ENCODE results near the gene IGFBP2. TPM values are rescaled to one million over a fixed set of nuclear protein-coding genes. Genes with fewer than 3 reads are reported as not detected.

Gene IGFBP2
- total and polyA plus RNA-seq, 2 of the 8 experiments (the other 6 are each of a cell fraction or from before 2014, with no cell fraction given): 326 to 782 TPM

DNA sequence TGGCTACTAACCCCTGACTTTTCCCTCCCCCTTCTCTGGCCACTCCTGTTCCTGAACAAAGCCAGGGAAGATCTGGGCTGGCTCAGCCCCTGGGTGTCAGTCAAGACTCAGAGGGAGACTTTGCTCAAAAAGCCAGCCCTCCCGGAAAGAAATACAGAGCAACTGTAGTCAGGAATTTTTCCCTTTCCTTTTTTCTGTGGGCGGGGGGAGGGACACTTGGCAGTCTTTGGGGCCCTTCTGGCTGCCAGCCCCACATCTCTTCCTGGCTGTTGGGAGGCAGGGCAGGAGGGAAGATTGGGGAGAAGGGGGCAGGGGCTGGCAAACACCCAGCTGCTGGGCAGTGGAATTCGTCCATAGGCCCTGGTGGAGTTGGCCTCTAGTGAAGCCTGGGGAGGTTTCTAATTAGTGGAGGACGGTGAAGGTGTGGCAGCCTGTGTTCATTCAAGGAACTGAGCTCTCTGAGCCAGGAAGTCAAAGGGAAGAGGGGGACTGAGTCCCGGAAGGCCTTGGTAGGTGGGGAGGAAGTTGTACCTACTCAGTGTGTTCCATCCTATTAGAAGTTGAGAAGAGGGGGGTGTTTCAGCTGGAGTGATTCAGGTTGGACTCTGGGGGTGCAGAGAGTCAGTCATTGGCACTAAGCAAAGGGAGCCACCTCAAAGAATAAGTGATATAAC is 10.9 kb downstream of the IGFBP2 start:
- no peak overlapping the region for H3K56ac ChIP-seq (replicated peaks; ENCODE audit: insufficient read length, low read depth, low read length)
- H2BK120ac ChIP-seq (replicated peaks; ENCODE audit: low read depth, low read length): no peak overlapping the region
- H3K4me2 ChIP-seq (ENCODE audit: insufficient read depth in 1 of 2, low read depth in 2 of 2, low read length in 2 of 2): no peak overlapping the region; a peak in 1 of 4 replicates
- H3K79me1 ChIP-seq (ENCODE audit: low read depth, low read length): peaks cover 10% of the 10 kb centered on the region
- WGBS, 2 experiments (ENCODE audit: extremely low coverage in 1 of 2, insufficient coverage in 1 of 2, insufficient read length in 1 of 2, insufficient replicate concordance in 2 of 2, low coverage in 1 of 2, low lambda C conversion rate in 2 of 2, missing lambda C conversion rate in 1 of 2): 80% methylated on average over 4 of the region's 5 CpGs; no CpG with 5 or more reads in 1 of the 2 experiments
- H3K4me1 ChIP-seq (replicated peaks in 1 of 4; ENCODE audit: control insufficient read depth in 3 of 4, insufficient read depth in 4 of 4, low read length in 3 of 4): peaks cover 1 to 9% (median 4%) of the 10 kb centered on the region in 4 experiments; a peak in 6 of 7 replicates
- H4K8ac ChIP-seq (ENCODE audit: extremely low read depth, insufficient read depth, low read length): no peak overlapping the region
- no peaks in the 10 kb centered on the region for H3K27me3 ChIP-seq (replicated peaks in 1 of 4; ENCODE audit: control insufficient read depth in 3 of 4, extremely low read depth in 1 of 4, insufficient read depth in 3 of 4, low read length in 3 of 4)
- no peak overlapping the region for H3K4ac ChIP-seq (replicated peaks; ENCODE audit: insufficient read length, low read depth, low read length)
- H3K79me2 ChIP-seq (ENCODE audit: control insufficient read depth in 1 of 2, insufficient read depth in 2 of 2, low read length in 2 of 2): peaks cover 38 to 85% of the 10 kb centered on the region in 2 experiments
- no peak overlapping the region for H3K4me3 ChIP-seq (ENCODE audit: extremely low read depth in 1 of 4, insufficient read depth in 2 of 4, low read depth in 3 of 4, low read length in 4 of 4)
- no peak overlapping the region for H3K18ac ChIP-seq (ENCODE audit: extremely low read depth, low read length)
- H2AK5ac ChIP-seq (ENCODE audit: low read depth, low read length): no peak overlapping the region; the same call in 1 of the 2 replicates
- no peak overlapping the region; a peak in 1 of 7 replicates for H3K9ac ChIP-seq (replicated peaks in 1 of 4; ENCODE audit: extremely low read depth in 1 of 4, low read depth in 3 of 4, low read length in 3 of 4)
- no peaks in the 10 kb centered on the region for H3K23me2 ChIP-seq (ENCODE audit: low read depth, low read length)
- H2BK15ac ChIP-seq (ENCODE audit: low read length): no peak overlapping the region
- H3K14ac ChIP-seq (ENCODE audit: insufficient read length): no peak overlapping the region
- CTCF ChIA-PET (ENCODE audit: partially characterized antibody): interaction anchor here (0.6 to 20.6 kb wide), 7 partner anchors 19 to 128 kb away, joined by 3 to 251 read pairs (median 3); no protein-coding TSS in a partner anchor
- no peak overlapping the region for H2AFZ ChIP-seq (ENCODE audit: low read length)
- no peak for DNase-seq (ENCODE audit: low read depth in 1 of 2, low spot score in 2 of 2)
- H4K91ac ChIP-seq (replicated peaks; ENCODE audit: insufficient read length, low read length): no peak overlapping the region
- POLR2A ChIA-PET (ENCODE audit: partially characterized antibody): interaction anchor here (1.4 to 1.9 kb wide), 5 partner anchors 10 to 146 kb away, joined by 4 to 7 read pairs (median 4); partner anchors contain the start of genes IGFBP2 and RPL37A
- H2BK12ac ChIP-seq (ENCODE audit: low read depth, low read length): no peak overlapping the region
- no peak for FAIRE-seq
- no peak overlapping the region for H2BK20ac ChIP-seq (ENCODE audit: low read length)
- no peak overlapping the region for H4K5ac ChIP-seq (ENCODE audit: insufficient read length, low read depth, low read length)
- no peak overlapping the region for H3K27ac ChIP-seq (ENCODE audit: low read depth, low read length)
- no peak overlapping the region for H2BK5ac ChIP-seq (ENCODE audit: low read depth, low read length)
- peaks cover 6 to 11% of the 10 kb centered on the region in 2 experiments for H4K20me1 ChIP-seq (replicated peaks in 1 of 2; ENCODE audit: control insufficient read depth in 1 of 2, insufficient read depth in 2 of 2, low read length in 2 of 2)
- H3K23ac ChIP-seq (ENCODE audit: insufficient read length): no peak overlapping the region
- no peaks in the 10 kb centered on the region for H3K9me3 ChIP-seq (ENCODE audit: insufficient read depth in 2 of 2, low read depth in 1 of 2, low read length in 1 of 2)
- peaks cover 4 to 35% (median 15%) of the 10 kb centered on the region in 4 experiments; a peak in 7 of 8 replicates for H3K36me3 ChIP-seq (ENCODE audit: control insufficient read depth in 2 of 4, insufficient read depth in 4 of 4, low read length in 3 of 4)
- TF ChIP-seq SP2 (IDR thresholded peaks at IDR 0.05; ENCODE audit: low read length) (no peak), CBX5 (IDR thresholded peaks at IDR 0.05; ENCODE audit: low read depth, low read length) (no peak), TCF12 (IDR thresholded peaks at IDR 0.05; ENCODE audit: low read depth, low read length) (no peak), RBBP5 (IDR thresholded peaks at IDR 0.05; ENCODE audit: borderline replicate concordance, low read depth, low read length) (no peak), CEBPB (IDR thresholded peaks at IDR 0.05; ENCODE audit: low read depth, low read length) (no peak), KDM5A (IDR thresholded peaks at IDR 0.05; ENCODE audit: low read length) (no peak), TAF7 (optimal IDR thresholded peaks at IDR 0.05; ENCODE audit: borderline replicate concordance, low read depth, low read length) (no peak), SIN3A (conservative IDR thresholded peaks at IDR 0.05 in 1 of 2, IDR thresholded peaks at IDR 0.05 in 1 of 2; ENCODE audit: low read depth in 1 of 2, low read length in 2 of 2) (no peak), CBX8 (IDR thresholded peaks at IDR 0.05; ENCODE audit: borderline replicate concordance, low read depth, low read length) (no peak)
- TF ChIP-seq, protein P1, sequence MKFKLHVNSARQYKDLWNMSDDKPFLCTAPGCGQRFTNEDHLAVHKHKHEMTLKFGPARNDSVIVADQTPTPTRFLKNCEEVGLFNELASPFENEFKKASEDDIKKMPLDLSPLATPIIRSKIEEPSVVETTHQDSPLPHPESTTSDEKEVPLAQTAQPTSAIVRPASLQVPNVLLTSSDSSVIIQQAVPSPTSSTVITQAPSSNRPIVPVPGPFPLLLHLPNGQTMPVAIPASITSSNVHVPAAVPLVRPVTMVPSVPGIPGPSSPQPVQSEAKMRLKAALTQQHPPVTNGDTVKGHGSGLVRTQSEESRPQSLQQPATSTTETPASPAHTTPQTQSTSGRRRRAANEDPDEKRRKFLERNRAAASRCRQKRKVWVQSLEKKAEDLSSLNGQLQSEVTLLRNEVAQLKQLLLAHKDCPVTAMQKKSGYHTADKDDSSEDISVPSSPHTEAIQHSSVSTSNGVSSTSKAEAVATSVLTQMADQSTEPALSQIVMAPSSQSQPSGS (IDR thresholded peaks at IDR 0.05; ENCODE audit: low read length): no peak

Measured in H1 (cell line).